ENCODE measurements around the gene ECE2.

Gene ECE2

DNA sequence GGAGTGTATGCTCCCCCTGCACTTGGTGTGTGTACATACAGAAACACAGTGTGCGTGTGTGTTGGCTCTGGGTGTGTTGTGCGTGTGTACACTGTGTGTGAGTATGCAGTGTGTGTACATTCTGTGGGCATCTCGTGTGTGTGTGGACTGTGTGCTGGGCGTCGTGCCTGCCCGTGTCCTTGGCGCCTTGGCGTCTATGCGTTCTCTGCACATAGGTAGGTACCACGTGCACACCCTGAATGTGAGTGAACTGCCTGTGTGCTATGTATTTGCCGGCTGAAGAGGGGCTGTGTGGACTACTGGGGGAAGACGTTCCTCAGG, 481 bp upstream of the ECE2 start:
- H3K4me3 ChIP-seq (ENCODE audit: low read length), result no peak overlapping the region
- TF ChIP-seq ZNF274 (IDR thresholded peaks at IDR 0.05; ENCODE audit: low read depth, low read length), result no peak

DNA sequence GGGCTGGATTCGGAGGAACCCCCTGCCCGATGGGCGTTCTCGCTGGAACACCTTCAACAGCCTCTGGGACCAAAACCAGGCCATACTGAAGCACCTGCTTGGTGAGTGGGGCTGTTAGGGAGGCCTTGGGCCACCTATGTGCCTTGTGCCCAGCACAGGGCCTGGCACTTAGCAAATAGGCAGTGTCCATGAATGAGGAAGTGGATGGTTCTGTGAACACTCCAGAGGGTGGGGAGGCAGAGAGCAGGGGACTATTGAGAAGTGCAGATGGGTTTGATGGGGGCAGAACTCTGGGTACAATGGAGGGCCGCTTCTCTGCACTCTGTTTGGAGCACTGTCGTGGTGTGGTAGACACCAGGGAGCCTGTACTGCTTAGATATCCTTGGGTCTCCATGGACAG, 1.5 kb downstream of the ECE2 start:
- H3K4me3 ChIP-seq (ENCODE audit: low read length), result no peak overlapping the region
- no peak for TF ChIP-seq ZNF274 (IDR thresholded peaks at IDR 0.05; ENCODE audit: low read depth, low read length)

DNA sequence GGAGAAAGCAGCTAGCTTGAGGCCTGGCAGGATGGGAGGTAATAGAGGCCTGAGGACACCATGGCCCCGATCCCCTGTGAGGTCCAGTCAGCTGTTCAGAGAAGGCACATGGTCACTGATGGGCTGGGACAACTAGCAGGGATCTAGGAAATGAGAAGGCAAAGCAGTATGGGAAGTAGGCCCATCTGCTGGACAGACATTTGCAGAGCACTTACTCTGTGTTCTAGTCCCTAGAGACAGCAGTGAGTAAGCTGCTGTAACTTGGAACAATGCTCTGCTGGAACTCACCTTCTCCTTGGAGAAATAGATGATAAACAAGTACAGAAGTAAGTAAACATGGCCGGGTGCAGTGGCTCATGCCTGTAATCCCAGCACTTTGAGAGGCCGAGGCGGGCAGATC, 7.1 kb downstream of the ECE2 start:
- no peak overlapping the region for H3K4me3 ChIP-seq (ENCODE audit: low read length)
- TF ChIP-seq ZNF274 (IDR thresholded peaks at IDR 0.05; ENCODE audit: low read depth, low read length), result no peak

DNA sequence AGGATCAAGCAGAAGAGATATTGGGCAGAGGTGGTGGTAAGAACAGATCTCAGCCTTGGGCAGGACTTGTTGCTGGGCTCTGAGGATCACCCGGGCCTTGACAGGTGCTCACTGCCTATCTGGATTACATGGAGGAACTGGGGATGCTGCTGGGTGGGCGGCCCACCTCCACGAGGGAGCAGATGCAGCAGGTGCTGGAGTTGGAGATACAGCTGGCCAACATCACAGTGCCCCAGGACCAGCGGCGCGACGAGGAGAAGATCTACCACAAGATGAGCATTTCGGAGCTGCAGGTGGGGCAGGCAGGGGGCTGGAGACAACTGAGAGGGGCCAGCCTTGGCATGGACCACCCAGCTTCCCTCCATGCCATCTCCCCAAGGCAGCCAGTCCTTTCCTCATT, 7.9 kb downstream of the ECE2 start:
- H3K4me3 ChIP-seq (ENCODE audit: low read length), result no peak overlapping the region
- TF ChIP-seq ZNF274 (IDR thresholded peaks at IDR 0.05; ENCODE audit: low read depth, low read length), result no peak

DNA sequence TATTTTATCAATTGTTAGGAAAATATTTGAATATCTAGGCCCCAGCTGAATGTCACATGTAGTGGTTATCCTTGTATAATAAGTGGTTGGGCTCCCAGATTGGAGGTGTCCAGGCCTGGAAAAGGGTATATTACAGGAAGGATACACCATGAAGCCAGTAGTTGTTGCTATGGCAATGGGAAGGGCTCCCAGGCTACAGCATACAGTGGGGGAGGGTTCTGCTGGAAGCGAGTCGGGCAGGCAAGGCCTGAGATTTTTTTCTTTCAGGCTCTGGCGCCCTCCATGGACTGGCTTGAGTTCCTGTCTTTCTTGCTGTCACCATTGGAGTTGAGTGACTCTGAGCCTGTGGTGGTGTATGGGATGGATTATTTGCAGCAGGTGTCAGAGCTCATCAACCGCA, 8.9 kb downstream of the ECE2 start:
- no peak overlapping the region for H3K4me3 ChIP-seq (ENCODE audit: low read length)
- no peak for TF ChIP-seq ZNF274 (IDR thresholded peaks at IDR 0.05; ENCODE audit: low read depth, low read length)

DNA sequence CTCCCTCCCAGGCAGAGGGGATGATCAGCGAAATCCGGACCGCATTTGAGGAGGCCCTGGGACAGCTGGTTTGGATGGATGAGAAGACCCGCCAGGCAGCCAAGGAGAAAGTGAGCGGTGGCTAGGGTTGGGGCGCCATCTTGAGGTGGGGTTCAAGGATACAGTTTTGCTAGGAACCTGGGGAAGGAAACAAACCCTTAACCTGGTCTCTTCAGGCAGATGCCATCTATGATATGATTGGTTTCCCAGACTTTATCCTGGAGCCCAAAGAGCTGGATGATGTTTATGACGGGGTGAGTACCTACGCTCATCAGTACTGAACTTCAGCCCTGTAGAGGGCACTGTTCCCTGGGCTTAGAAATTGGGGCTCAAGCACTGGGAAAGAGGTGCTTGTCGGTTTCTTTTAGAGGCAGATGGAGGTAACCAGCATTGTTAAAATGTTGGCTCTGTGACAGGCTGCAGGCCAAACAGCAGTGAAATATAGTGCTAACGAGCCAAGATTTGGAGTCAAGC, 13.7 kb downstream of the ECE2 start:
- H3K4me3 ChIP-seq (ENCODE audit: low read length), result no peak overlapping the region
- TF ChIP-seq ZNF274 (IDR thresholded peaks at IDR 0.05; ENCODE audit: low read depth, low read length), result no peak

DNA sequence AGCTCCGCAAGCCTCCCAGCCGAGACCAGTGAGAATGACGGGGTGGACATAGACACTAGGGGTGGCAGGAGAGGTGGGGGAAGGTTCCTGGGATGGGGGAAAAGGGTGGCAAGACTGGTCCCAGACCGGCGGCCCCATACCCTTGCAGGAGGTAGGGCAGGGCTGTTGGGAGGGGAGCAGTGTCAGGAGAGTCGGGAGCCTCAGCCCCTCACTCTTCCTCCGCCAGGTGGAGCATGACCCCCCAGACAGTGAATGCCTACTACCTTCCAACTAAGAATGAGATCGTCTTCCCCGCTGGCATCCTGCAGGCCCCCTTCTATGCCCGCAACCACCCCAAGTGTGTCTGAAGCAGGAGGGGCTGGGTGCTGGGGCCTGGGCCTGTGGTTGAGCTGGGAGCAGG, 14.5 kb downstream of the ECE2 start:
- no peak for TF ChIP-seq ZNF274 (IDR thresholded peaks at IDR 0.05; ENCODE audit: low read depth, low read length)
- no peak overlapping the region for H3K4me3 ChIP-seq (ENCODE audit: low read length)

DNA sequence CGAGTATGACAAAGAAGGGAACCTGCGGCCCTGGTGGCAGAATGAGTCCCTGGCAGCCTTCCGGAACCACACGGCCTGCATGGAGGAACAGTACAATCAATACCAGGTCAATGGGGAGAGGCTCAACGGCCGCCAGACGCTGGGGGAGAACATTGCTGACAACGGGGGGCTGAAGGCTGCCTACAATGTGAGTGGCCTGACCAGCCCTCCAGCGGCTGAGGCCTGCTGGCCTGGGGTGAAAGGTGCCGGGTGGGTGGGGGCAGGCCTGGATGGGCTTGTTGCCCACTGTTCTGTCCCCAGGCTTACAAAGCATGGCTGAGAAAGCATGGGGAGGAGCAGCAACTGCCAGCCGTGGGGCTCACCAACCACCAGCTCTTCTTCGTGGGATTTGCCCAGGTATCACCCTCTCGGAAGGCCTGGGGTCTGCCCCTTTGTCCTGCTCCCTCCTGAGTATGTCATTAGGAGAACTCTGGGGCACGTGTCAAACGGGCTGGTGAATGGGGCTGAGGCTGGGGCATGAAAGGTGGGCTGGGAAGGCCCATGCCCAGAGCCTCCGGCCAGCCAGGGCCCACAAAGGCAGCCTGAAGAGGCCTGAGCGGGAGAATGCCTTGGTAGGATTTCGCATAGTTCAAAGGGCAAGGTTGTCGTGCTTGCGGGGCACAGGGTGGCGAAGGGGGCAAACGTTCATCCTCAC, 15.4 kb downstream of the ECE2 start:
- H3K4me3 ChIP-seq (ENCODE audit: low read length), result no peak overlapping the region
- TF ChIP-seq ZNF274 (IDR thresholded peaks at IDR 0.05; ENCODE audit: low read depth, low read length), result no peak

DNA sequence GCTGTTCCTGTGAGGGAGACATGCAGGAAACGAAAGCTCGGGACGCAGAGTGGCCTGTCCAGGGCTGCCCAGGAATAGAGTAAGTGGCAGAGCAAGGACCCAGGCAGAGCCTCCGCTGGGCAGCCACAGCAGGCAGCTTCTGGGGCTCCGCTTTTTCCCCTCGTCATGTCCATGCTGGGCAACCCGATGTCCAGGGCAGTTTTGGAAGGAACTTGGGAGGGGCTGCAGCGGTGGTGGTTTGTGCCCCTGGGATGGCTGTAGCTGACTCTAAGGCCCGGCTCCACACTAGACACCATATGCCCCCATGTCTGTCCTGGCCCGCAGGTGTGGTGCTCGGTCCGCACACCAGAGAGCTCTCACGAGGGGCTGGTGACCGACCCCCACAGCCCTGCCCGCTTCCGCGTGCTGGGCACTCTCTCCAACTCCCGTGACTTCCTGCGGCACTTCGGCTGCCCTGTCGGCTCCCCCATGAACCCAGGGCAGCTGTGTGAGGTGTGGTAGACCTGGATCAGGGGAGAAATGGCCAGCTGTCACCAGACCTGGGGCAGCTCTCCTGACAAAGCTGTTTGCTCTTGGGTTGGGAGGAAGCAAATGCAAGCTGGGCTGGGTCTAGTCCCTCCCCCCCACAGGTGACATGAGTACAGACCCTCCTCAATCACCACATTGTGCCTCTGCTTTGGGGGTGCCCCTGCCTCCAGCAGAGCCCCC, 16.1 kb downstream of the ECE2 start:
- H3K4me3 ChIP-seq (ENCODE audit: low read length), result no peak overlapping the region
- TF ChIP-seq ZNF274 (IDR thresholded peaks at IDR 0.05; ENCODE audit: low read depth, low read length), result no peak

DNA sequence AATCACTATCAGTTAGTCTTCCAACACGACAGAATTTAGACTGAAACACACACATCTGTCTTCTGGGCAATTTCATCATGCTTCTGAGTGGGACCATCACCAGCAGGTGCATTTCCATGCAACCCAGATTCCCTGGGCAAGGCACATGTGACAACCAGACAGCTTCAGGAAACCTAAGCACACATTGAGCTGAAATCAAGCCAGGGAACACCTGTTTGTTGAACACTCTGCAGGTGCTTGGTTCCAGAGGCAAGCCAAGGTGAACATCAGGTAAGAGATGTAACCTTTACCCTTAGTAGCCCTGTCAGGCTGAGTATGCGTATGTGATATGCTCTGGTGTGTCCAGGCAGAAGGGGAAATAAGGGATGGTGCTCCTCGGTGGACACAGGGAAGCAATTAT, 19.9 kb downstream of the ECE2 start:
- H3K4me3 ChIP-seq (ENCODE audit: low read length), result no peak overlapping the region
- TF ChIP-seq ZNF274 (IDR thresholded peaks at IDR 0.05; ENCODE audit: low read depth, low read length), result no peak

DNA sequence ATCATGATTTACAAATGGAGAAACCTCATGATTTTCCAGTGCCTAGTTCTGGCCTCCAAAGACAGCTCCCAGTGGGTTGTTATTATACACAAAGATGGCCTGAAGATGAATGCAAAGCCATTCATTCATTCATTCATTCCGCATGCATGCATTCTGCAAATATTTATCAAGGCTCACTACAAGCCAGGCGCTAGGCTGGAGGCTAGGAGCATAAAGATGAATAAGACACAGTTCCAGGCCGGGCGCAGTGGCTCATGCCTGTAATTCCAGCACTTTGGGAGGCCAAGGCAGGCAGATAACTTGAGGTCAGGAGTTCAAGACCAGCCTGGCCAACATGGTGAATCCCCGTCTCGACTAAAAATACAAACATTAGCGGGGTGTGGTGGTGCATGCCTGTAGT, 20.8 kb downstream of the ECE2 start:
- no peak overlapping the region for H3K4me3 ChIP-seq (ENCODE audit: low read length)
- TF ChIP-seq ZNF274 (IDR thresholded peaks at IDR 0.05; ENCODE audit: low read depth, low read length), result no peak

DNA sequence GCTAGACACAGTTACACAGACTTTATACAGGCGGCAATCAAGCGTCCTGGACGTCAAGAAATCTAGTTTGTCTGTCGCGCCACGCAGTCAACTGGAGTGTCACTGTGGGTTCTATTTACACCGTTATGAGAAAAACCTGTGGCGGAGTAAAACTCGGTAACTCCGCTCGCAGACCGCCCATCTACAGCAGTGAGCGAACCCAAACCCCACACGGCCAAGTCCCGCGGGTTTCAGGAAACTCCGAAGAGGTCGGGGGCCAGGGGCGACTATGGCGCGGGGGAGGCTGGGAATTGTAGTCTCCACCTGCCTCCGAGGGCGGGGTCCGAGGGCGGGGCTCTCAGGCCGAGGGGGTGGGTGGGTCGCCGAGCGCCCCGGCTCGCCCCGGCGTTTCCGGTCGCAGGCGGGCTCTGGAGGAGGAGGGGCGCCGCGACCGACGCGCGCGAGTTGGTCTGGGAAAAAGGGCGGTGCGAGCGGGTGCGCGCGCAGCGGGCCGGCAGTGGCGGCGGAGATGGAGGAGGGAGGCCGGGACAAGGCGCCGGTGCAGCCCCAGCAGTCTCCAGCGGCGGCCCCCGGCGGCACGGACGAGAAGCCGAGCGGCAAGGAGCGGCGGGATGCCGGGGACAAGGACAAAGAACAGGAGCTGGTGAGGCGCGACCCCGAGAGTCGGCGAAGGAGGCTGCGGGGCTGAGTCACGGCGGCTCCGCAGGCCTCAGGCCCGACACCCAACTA, 23.1 kb downstream of the ECE2 start, which contains the start of gene PSMD2:
TSS of gene PSMD2 (plus strand) at position 483 of the 729 bp plus-strand sequence. CDS start at position 509, 26 bp downstream.
- no peak for TF ChIP-seq ZNF274 (IDR thresholded peaks at IDR 0.05; ENCODE audit: low read depth, low read length)
- H3K4me3 ChIP-seq (ENCODE audit: low read length), result peak within 1 kb of the TSS; percentile 94

DNA sequence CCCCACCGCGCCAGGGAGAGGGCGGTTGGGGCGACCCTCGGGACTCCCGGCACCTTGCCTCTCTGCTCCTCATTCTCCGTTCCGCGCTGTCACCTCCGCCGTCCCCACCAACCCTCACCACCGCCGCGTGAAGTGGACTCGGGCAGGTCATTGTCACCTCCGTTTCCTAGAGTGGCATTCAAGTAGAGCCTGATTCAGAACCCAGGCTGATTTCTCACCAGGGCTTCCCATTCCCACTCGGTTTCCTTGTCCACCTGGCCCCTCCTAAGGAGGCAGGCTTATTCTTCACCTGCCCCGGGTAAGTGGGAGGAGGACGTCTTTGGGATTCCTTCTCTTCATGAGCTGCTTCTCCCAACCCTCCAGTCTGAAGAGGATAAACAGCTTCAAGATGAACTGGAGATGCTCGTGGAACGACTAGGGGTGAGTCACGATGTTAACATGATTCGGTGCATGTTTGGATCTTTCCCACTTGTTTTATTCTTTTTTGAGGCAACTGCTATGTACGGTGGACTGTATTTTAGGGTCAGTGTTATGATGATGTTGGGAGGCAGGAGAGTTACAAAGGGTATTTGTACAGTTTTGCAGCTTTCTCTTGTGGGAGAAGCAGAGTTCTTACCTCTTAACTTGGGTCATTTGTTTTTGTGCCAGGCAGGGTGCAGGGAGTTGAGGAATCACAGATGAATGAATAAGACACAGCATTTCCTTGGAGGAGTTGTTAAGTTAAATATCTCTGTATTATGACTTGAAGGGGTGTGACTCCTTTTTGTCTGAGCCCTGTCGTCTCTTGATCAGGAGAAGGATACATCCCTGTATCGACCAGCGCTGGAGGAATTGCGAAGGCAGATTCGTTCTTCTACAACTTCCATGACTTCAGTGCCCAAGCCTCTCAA, 23.9 kb downstream of the ECE2 start:
- TF ChIP-seq ZNF274 (IDR thresholded peaks at IDR 0.05; ENCODE audit: low read depth, low read length), result no peak
- peak overlapping the region; percentile 94 for H3K4me3 ChIP-seq (ENCODE audit: low read length)

DNA sequence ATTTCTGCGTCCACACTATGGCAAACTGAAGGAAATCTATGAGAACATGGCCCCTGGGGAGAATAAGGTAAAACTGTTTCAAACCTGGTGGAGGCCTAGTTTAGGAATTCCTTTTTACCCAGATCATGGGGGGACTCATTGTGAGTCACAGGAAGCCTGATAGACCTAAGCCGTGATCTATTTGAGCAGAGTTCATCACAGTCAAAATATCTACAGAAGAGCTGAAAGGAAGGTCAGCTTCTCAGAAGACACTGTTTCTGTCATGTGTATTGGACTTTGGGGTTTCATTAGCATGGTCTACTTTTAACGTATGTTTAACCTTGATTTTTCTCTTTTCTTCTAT, 24.5 kb downstream of the ECE2 start:
- peak overlapping the region; percentile 94 for H3K4me3 ChIP-seq (ENCODE audit: low read length)
- no peak for TF ChIP-seq ZNF274 (IDR thresholded peaks at IDR 0.05; ENCODE audit: low read depth, low read length)

Data from GM08714 (cell line).